ENCODE results near the gene DENND1A.

GRCh38 chr9:123922431-123922830 lies 7.5 kb downstream of the DENND1A start:
- TF ChIP-seq, protein P1, sequence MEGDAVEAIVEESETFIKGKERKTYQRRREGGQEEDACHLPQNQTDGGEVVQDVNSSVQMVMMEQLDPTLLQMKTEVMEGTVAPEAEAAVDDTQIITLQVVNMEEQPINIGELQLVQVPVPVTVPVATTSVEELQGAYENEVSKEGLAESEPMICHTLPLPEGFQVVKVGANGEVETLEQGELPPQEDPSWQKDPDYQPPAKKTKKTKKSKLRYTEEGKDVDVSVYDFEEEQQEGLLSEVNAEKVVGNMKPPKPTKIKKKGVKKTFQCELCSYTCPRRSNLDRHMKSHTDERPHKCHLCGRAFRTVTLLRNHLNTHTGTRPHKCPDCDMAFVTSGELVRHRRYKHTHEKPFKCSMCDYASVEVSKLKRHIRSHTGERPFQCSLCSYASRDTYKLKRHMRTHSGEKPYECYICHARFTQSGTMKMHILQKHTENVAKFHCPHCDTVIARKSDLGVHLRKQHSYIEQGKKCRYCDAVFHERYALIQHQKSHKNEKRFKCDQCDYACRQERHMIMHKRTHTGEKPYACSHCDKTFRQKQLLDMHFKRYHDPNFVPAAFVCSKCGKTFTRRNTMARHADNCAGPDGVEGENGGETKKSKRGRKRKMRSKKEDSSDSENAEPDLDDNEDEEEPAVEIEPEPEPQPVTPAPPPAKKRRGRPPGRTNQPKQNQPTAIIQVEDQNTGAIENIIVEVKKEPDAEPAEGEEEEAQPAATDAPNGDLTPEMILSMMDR (conservative IDR thresholded peaks at IDR 0.05; ENCODE audit: low read length), result no peak
- no peak for TF ChIP-seq EZH2phosphoT487 (IDR thresholded peaks at IDR 0.05; ENCODE audit: borderline replicate concordance)
